Fibroblast of lung (primary cell): ENCODE data around the gene PHF21A. TPM values are rescaled to one million over a fixed set of nuclear protein-coding genes. Genes with fewer than 3 reads are reported as not detected.

Experiments used
- DNase-seq, 2 donors: peaks; one replicate each; pipeline versions ENCODE4 v3.0.0 to v3.0.0-alpha.2; 2010; ENCODE audit warnings: low read depth in 2 of 2
- H2AFZ ChIP-seq: 2 replicates; pipeline ENCODE4 v1.5.1; 2012; ENCODE audit warnings: low read length, control low read depth, inconsistent platforms
- H3K27ac ChIP-seq: 2 replicates; pipeline ENCODE4 v1.5.1; 2011; ENCODE audit warnings: low read length, control low read depth; ENCODE audit not compliant: insufficient read depth
- H3K27me3 ChIP-seq: 2 replicates; pipeline ENCODE4 v1.5.1; 2011; ENCODE audit warnings: mild to moderate bottlenecking, low read length; ENCODE audit not compliant: control insufficient read depth, insufficient read depth
- H3K36me3 ChIP-seq: 2 replicates; pipeline ENCODE4 v1.5.1; 2011; ENCODE audit warnings: low read length; ENCODE audit not compliant: control insufficient read depth, insufficient read depth
- H3K4me1 ChIP-seq: 2 replicates; pipeline ENCODE4 v1.5.1; 2011; ENCODE audit warnings: low read length; ENCODE audit not compliant: control insufficient read depth, insufficient read depth; ENCODE audit errors: extremely low read depth
- H3K4me2 ChIP-seq: 2 replicates; pipeline ENCODE4 v1.5.1; 2011; ENCODE audit warnings: low read length, control low read depth; ENCODE audit not compliant: insufficient read depth; ENCODE audit errors: extremely low read depth
- H3K4me3 ChIP-seq, 4 experiments: fragments of 200-600 bp in 1 of 4; sonication (generic) in 1 of 4; replicated peaks in 1 of 4; 2 replicates each; pipeline ENCODE4 v1.5.1; 2011 to 2016; ENCODE audit warnings: low read length in 4 of 4, low read depth in 3 of 4, mild to moderate bottlenecking in 3 of 4, control low read depth in 2 of 4, inconsistent platforms in 1 of 4, mixed read lengths in 1 of 4; ENCODE audit not compliant: insufficient read depth in 1 of 4; ENCODE audit errors: control extremely low read depth in 1 of 4
- H3K79me2 ChIP-seq: 2 replicates; pipeline ENCODE4 v1.5.1; 2012; ENCODE audit warnings: mild to moderate bottlenecking, low read length, inconsistent platforms; ENCODE audit not compliant: control insufficient read depth, insufficient read depth
- H3K9ac ChIP-seq: 2 replicates; pipeline ENCODE4 v1.5.1; 2011; ENCODE audit warnings: mild to moderate bottlenecking, low read length, control low read depth; ENCODE audit not compliant: insufficient read depth
- H3K9me3 ChIP-seq: 2 replicates; pipeline ENCODE4 v1.5.1; 2012; ENCODE audit warnings: low read depth, low read length; ENCODE audit not compliant: control insufficient read depth, insufficient read depth
- H4K20me1 ChIP-seq: 2 replicates; pipeline ENCODE4 v1.5.1; 2011; ENCODE audit warnings: low read length; ENCODE audit not compliant: control insufficient read depth, insufficient read depth; ENCODE audit errors: extremely low read depth
- EZH2 ChIP-seq: IDR thresholded peaks from 2 replicates; pipeline ENCODE4 v1.5.1; 2012; ENCODE audit warnings: low read length, control low read depth, mild to moderate bottlenecking; ENCODE audit errors: missing control alignments
- polyA plus RNA-seq, 2 donors: library from polyadenylated mRNA; depleted of rRNA in 1 of 2; stranded (reverse) in 1 of 2; unstranded in 1 of 2; fragments of >200 nt; gene quantifications; 2 replicates each; pipeline ENCODE4 v1.2.1, GENCODE V29; 2011 to 2012; ENCODE audit warnings: missing spikeins in 1 of 2
- total RNA-seq: library from RNA; depleted of rRNA; stranded (reverse); fragments of >200 nt; gene quantifications from 2 replicates; pipeline ENCODE4 v1.2.1, GENCODE V29; 2014
- TF ChIP-seq, protein P1 (sequence below), 2 donors: IDR thresholded peaks in 1 of 2; conservative IDR thresholded peaks in 1 of 2; 1 replicate in 1 of 2; 2 replicates in 1 of 2; pipeline ENCODE4 v1.5.1; 2011 to 2012; ENCODE audit warnings: low read length in 2 of 2, control low read depth in 1 of 2, inconsistent platforms in 1 of 2, low read depth in 1 of 2, mild to moderate bottlenecking in 1 of 2

Gene PHF21A
- total and polyA plus RNA-seq, 2 donors (not counting 1 experiment from before 2014, with no cell fraction given), result 18.5 to 21.0 TPM

DNA sequence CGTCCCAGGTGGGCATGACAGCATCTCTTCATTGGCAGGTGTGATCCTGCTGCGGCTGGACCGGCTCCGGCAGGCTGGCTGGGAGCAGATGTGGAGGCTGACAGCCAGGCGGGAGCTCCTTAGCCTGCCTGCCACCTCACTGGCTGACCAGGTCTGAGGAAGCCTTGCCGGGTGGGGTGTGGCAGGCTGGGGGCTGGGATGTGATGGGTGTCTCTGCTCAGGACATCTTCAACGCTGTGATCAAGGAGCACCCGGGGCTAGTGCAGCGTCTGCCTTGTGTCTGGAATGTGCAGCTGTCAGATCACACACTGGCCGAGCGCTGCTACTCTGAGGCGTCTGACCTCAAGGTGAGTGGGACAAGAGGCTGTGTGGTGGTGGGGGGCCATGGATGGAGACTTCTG is 195.3 kb downstream of the PHF21A start:
- Histone ChIP-seq H3K4me1 (no peaks in the 10 kb centered on the region), H3K36me3 (peaks cover 2% of the 10 kb centered on the region), H3K79me2 (no peaks in the 10 kb centered on the region), H3K27me3 (peaks cover 29% of the 10 kb centered on the region), H4K20me1 (no peaks in the 10 kb centered on the region), H2AFZ (no peak overlapping the region), H3K27ac (no peak overlapping the region), H3K4me3 (no peak overlapping the region), H3K9ac (no peak overlapping the region), H3K9me3 (no peaks in the 10 kb centered on the region), H3K4me2 (no peak overlapping the region)
- no peak for DNase-seq
- TF ChIP-seq, protein P1, sequence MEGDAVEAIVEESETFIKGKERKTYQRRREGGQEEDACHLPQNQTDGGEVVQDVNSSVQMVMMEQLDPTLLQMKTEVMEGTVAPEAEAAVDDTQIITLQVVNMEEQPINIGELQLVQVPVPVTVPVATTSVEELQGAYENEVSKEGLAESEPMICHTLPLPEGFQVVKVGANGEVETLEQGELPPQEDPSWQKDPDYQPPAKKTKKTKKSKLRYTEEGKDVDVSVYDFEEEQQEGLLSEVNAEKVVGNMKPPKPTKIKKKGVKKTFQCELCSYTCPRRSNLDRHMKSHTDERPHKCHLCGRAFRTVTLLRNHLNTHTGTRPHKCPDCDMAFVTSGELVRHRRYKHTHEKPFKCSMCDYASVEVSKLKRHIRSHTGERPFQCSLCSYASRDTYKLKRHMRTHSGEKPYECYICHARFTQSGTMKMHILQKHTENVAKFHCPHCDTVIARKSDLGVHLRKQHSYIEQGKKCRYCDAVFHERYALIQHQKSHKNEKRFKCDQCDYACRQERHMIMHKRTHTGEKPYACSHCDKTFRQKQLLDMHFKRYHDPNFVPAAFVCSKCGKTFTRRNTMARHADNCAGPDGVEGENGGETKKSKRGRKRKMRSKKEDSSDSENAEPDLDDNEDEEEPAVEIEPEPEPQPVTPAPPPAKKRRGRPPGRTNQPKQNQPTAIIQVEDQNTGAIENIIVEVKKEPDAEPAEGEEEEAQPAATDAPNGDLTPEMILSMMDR (conservative IDR thresholded peaks at IDR 0.05 in 1 of 2, IDR thresholded peaks at IDR 0.05 in 1 of 2; ENCODE audit: low read depth in 1 of 2, low read length in 2 of 2), result no peak
- peak; percentile 34 for TF ChIP-seq EZH2

DNA sequence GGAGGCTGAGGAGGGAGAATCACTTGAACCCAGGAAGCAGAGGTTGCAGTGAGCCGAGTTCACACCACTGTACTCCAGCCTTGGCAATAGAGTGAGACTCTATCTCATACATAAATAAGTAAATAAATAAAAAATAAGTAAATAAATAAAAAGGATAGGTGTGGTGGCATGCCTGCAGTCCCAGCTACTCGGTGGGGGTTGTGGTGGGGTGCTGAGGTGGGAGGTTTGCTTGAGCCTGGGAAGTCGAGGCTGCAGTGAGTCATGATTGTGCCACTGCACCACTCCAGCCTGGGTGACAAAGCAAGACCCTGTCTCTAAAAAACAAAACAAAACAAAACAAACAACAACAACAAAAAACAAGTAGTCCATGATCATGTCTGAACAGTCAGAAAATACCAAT is 195.7 kb downstream of the PHF21A start:
- DNase-seq, result no peak
- Histone ChIP-seq H3K36me3 (peaks cover 2% of the 10 kb centered on the region), H3K9me3 (no peaks in the 10 kb centered on the region), H3K4me2 (no peak overlapping the region), H4K20me1 (no peaks in the 10 kb centered on the region), H3K27ac (no peak overlapping the region), H3K4me3 (no peak overlapping the region), H3K79me2 (no peaks in the 10 kb centered on the region), H3K27me3 (peaks cover 31% of the 10 kb centered on the region), H3K4me1 (no peaks in the 10 kb centered on the region), H3K9ac (no peak overlapping the region), H2AFZ (no peak overlapping the region)
- no peak for TF ChIP-seq EZH2
- TF ChIP-seq, protein P1 (conservative IDR thresholded peaks at IDR 0.05 in 1 of 2, IDR thresholded peaks at IDR 0.05 in 1 of 2; ENCODE audit: low read depth in 1 of 2, low read length in 2 of 2), result no peak

DNA sequence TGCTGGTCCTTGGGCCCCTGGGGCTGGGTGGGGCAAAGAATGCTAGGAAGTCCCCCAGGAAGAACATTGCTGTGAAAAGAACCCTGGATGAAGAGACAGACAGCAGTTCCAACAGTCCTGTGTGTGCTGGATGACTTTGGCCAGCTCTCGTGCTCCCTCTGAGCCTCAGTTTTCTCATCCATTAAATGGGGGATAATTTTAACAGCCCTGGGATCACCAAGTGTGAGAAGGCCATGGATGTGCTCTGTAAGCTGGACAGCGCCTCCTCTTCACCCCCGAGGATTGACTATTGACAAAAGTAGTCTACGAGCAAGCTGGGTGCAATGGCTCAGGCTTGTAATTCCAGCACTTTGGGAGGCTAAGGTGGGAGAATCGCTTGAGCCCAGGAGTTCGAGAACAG is 196.3 kb downstream of the PHF21A start:
- Histone ChIP-seq H3K27me3 (peaks cover 31% of the 10 kb centered on the region), H3K4me3 (no peak overlapping the region), H3K36me3 (no peaks in the 10 kb centered on the region), H3K9me3 (no peaks in the 10 kb centered on the region), H3K4me2 (no peak overlapping the region), H3K79me2 (no peaks in the 10 kb centered on the region), H3K27ac (no peak overlapping the region), H3K9ac (no peak overlapping the region), H2AFZ (no peak overlapping the region), H4K20me1 (no peaks in the 10 kb centered on the region), H3K4me1 (no peaks in the 10 kb centered on the region)
- no peak for DNase-seq
- TF ChIP-seq, protein P1 (conservative IDR thresholded peaks at IDR 0.05 in 1 of 2, IDR thresholded peaks at IDR 0.05 in 1 of 2; ENCODE audit: low read depth in 1 of 2, low read length in 2 of 2), result no peak
